Bronchial epithelial cell (primary cell): ENCODE data around the gene SPDYE2B. TPM values are rescaled to one million over a fixed set of nuclear protein-coding genes. Genes with fewer than 3 reads are reported as not detected.
"Not testable (repeated sequence)": the region's sequence is repeated elsewhere in the genome, so short reads cannot be mapped to it uniquely, and the experiment has no call there.

Source experiments
- DNase-seq: peaks from one replicate; pipeline ENCODE4 v3.0.0-alpha.2; 2010; ENCODE audit warnings: low read depth
- FAIRE-seq: peaks from 2 replicates; lab custom pipeline; 2011; peaks lifted over from hg19 to GRCh38; lab: Jason Lieb, UNC
- H3K27me3 ChIP-seq: 2 replicates; pipeline ENCODE4 v1.5.1; 2011; ENCODE audit warnings: low read length; ENCODE audit not compliant: control insufficient read depth, insufficient read depth
- H3K36me3 ChIP-seq: 2 replicates; pipeline ENCODE4 v1.5.1; 2011; ENCODE audit warnings: low read length; ENCODE audit not compliant: control insufficient read depth, insufficient read depth
- H3K4me3 ChIP-seq: 2 replicates; pipeline ENCODE4 v1.5.1; 2011; ENCODE audit warnings: mild to moderate bottlenecking, low read depth, low read length, control low read depth
- total RNA-seq: library from RNA; depleted of rRNA; stranded (reverse); fragments of >200 nt; gene quantifications from 2 replicates; pipeline ENCODE4 v1.2.1, GENCODE V29; 2014

The SPDYE2B gene
- total RNA-seq, 1 donor from 2014 or later = not detected

DNA sequence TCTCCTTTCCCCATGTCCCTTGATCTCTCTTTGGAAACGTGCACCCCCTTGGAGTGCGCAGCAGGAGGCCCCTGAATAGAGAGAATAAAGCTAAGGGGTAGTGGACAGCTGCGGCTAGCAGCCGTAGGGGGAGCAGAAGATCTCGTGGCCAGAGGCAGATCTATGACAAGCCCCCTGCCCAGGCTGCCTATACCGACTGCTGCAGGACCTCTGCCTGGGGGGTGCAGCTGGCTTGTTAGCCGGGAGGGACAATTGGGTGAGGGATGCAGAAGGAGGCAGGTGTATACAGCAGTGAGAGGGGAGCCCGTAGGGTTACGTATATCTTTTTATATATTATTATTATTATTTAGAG lies 21.8 kb downstream of the SPDYE2B start:
- not testable (repeated sequence) for DNase-seq, H3K27me3 ChIP-seq, FAIRE-seq, H3K36me3 ChIP-seq, H3K4me3 ChIP-seq

DNA sequence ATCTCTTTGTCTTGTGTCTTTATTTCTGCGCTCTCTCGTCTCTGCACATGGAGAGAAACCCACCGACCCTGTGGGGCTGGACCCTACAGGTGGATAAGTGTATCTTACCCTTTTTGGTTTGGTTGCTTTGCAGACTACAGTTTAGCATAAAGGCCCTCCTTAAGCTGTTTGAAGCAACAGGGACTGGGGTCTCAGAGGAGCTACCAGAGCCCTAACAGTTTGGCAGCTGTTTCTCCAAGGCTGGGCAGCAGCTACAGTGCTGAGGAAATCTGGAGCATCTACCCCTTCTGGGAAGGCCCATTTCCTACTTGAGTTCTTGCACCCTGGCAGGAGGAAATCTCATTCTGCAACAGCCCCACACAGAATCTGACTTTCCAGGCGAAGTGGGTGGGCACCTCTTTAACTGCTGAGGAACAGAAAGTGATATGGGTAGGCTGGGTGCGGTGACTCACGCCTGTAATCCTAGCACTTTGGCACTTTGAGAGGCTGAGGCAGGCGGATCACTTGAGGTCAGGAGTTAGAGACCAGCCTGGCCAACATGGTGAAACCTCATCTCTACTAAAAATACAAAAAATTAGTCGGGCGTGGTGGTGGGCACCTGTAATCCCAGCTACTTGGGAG lies 23.4 kb downstream of the SPDYE2B start:
- not testable (repeated sequence) for H3K4me3 ChIP-seq, H3K36me3 ChIP-seq, DNase-seq, FAIRE-seq, H3K27me3 ChIP-seq

DNA sequence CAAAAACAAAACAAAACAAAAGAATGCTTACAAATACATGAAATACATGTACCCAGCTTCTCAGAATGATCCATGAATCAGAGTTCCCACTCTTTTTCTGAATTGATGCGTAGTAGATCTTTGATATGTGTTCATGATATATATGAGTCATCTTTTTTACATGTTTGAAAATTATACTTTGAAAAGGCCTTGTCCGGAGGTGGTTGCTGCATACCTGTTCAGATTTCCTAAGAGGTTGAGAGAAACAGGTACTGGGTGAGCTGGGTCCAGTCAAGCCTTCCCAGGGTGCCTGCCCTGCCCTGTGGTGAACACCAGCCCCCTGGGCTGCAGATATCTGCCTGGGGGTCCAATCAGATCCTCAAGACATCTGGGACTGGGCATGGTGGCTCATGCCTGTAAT lies 25.4 kb downstream of the SPDYE2B start:
- not testable (repeated sequence) for H3K27me3 ChIP-seq, DNase-seq, H3K4me3 ChIP-seq, H3K36me3 ChIP-seq, FAIRE-seq

DNA sequence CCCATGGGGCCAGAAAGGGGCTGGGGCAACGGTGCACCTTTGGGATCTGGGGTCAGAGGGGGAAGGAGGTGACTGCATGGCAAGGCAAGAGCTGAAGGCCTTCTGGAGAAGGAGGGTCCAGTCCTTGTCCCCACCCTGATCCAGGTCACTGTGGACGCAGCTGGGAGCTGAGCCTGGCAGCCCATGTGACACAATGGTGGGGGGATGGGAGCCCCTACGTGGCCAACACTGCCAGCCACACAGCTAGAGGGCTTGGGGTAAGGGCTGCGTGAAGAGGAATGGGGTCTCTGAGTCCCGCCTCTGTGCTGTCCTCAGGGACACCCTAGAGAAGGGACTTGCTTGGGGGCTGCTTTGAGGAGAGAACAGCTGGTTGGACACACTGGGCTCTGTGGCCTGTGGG lies 30.7 kb downstream of the SPDYE2B start:
- not testable (repeated sequence) for H3K4me3 ChIP-seq, H3K27me3 ChIP-seq, DNase-seq, H3K36me3 ChIP-seq, FAIRE-seq

DNA sequence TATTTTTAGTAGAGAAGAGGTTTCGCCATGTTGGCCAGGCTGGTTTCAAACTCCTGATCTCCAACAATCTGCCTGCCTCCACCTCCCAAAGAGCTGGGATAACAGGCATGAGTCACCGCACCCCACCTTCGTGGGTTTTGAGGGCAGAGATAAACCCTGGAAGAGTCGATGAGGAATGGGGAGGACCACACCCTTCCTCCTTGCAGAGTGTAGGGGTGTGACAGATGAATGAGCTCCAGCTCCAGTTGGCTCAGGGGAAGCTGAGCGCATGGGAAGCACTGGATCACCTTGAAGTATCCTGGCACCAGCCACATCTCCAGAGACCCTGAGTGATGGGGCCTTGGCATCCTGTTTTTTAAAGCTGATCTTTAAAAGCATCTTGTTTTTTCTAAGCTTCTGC lies 32.4 kb downstream of the SPDYE2B start:
- FAIRE-seq, DNase-seq, H3K36me3 ChIP-seq: not testable (repeated sequence)

DNA sequence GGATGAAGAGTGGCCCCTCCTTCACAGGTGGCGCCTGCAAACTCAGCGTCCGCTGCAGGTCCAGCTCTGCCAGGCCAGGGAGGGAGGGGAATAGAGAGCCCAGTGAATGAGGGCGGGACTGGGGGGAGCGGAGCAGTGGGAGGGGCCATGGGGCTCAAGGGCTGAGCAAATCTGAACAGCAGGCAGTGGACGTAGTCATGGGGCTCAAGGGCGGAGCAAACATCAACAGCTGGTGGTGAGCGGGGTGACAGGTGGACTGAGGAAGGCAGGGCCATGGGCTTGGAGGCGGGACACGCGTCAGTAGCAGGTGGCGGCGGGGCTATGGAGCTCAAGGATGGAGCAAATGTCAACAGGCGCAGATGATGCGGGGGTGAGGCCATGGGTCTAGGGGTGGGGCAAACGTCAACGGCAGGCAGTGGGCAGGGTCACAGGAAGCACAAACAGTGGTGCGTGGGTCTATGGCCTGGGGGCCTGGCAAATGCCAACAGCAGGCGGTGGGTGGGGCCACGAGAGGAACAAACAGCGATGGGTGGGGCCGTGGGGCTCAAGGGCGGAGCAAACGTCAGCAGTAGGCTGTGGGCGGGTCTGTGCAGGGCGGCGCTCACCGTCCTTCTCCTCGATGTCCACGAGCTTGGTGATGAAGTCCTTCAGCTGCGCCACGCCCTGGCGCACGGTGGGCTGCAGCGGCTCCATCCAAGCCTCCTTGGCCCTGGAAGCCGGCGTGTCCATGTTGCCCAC lies 38.3 kb downstream of the SPDYE2B start:
- H3K27me3 ChIP-seq, FAIRE-seq, H3K36me3 ChIP-seq, DNase-seq, H3K4me3 ChIP-seq: not testable (repeated sequence)

More for the DNA sequence above, 32.4 kb downstream of the SPDYE2B start:
- H3K4me3 ChIP-seq, H3K27me3 ChIP-seq: not testable (repeated sequence)

DNA sequence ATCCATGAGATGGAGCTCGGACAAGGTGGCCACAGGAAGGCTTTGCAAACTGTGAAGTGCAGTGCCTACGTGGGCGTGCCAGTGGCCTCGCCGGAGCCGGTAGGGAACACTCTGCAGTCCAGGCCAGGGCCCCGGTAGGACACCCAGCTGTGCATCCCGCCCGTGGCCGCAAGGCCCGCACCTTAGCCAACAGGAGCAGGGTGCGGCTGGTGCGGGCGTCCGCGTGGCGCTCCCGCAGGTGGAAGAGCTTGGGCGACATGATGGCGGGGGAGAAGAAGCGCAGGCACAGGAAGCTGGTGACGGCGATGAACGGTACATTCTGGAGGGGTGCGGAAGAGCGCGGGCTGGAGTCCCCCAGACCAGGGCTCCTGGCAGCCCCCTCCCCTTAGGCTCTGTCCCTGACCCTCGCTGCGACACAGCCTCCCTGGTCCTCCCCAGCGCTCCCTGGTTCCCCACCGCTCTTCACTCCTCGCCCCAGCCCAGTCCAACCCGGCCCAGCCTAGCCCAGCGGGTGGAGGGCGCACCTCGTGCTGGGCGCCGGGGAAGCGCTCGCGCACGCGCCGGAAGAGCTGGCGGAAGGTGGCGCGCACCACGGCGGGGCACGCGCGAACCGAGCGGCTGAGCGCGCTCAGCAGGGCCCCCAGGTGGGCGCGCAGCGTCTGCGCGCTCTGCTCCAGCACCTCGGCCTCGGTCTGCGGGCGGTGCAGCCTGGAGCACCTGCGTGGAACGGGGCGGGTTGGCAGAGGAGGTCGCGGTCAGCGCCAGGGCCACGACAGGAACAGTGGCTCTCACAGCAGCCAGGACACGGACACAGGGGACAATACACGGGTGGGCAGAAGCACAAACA lies 39.5 kb downstream of the SPDYE2B start:
- not testable (repeated sequence) for H3K4me3 ChIP-seq, FAIRE-seq, H3K36me3 ChIP-seq, DNase-seq, H3K27me3 ChIP-seq

DNA sequence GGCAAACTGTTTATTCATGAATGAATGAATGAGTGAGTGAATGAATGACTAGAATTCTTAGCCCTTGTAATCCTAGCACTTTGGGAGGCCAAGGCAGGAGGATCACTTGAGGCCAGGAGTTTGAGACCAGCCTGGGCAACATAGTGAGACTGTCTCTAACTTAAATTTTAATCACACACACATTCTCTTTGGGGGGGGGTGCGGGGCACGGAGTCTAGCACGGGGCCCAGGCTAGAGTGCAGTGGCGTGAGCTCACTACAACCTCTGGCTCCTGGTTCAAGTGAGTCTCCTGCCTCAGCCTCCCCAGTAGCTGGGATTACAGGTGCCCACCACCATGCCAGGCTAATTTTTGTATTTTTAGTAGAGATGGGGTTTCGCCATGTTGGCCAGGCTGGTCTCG lies 40.5 kb downstream of the SPDYE2B start:
- FAIRE-seq, H3K27me3 ChIP-seq, DNase-seq, H3K36me3 ChIP-seq, H3K4me3 ChIP-seq: not testable (repeated sequence)

DNA sequence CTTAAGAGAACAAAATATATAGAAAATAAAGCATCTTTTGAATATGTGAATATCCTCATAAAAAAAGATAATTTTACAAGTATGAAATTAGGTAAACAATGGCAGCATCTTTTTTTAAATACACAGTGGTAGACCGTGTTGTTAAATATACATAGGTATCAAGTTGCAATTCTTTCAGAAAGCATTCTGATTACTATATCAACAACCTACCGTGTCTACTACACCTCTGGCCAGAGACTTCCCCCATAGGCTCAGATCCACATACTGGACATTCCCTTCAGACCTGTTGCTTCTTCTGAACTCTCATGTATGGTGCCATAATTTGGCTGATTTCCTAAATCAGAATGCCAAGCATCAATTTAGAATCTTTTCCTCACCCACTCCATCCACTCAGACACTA lies 43.9 kb downstream of the SPDYE2B start:
- not testable (repeated sequence) for FAIRE-seq, DNase-seq, H3K36me3 ChIP-seq, H3K27me3 ChIP-seq, H3K4me3 ChIP-seq

DNA sequence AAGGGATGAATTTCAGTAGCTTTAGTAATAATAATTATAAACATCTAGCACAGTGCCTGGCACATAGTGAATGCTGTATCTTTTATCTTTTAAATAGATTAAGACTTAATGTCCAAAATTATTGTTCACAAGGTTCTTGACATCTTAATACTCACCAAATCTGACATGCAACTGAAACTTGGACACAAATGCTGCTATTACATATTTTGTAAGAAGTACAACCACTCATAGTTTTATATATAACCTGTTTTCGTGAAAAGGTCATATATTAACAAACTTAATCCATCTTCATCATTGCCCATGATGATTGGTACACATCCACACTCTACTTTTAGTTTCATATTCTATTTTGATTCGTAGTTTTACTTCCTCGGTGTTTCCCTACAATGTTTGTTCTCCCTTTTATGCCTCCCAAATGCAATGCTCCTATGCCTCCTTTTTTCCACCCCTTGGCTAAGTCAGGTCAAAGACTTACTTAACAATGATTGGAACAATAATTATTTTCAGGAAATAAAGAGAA lies 45.0 kb downstream of the SPDYE2B start:
- FAIRE-seq = not testable (repeated sequence)

DNA sequence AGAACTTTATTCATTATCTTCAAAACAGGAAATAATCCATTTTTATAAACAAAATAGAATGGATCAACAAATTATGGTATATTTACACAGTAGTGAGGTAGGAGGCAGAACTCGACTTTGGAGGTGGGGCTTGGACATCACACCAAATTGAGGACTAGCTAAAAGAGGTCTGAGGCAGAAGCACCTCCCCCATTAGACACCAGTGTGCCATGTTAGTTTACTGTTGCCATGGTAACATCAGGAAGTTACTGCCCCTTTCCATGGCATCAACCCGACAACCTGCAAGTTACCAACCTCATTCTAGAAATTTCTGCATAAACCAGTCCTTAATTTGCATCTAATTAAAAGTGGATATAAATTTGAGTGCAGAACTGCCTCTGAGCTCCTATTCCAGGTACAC lies 45.9 kb downstream of the SPDYE2B start:
- H3K4me3 ChIP-seq, DNase-seq, H3K27me3 ChIP-seq, H3K36me3 ChIP-seq, FAIRE-seq: not testable (repeated sequence)

More for the DNA sequence above, 45.0 kb downstream of the SPDYE2B start:
- H3K27me3 ChIP-seq, H3K36me3 ChIP-seq, DNase-seq, H3K4me3 ChIP-seq: not testable (repeated sequence)

DNA sequence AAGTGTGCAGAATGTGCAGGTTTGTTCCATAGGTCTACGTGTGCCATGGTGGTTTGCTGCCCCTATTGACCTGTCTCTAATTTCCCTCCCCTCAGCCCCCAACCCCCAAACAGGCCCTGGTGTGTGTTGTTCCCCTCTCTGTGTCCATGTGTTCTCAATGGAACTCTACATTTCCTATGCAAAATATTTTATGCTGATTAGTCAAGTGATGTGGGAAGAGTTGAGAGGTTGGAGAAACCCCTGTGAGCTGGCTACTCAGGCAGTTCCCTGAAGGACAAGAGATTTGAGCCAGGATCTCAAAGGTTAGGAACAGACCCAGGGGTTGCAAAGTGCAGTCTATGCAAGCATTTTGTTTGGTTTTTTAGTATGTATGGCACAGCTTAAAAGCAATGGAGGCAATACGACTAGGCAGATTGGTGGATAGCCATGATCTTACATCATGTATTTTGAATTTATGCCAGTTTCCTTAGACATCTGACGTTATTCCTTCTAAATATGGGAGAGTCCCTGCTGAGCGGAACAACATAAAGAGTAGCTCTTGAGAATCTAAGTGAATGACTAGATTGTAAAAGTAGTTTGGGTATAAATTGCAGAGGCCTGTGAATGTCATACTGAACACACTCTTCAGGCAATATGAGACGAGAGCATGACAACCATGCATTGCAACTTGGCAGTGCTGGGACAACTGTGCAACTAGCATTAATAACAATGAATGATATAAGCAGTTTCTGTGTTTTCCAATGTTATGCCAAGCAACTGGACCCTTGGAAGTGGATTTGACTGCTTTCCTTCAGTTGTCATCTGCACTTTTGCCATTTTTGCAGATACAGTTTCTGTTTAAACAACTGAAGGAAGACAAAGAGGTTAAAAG lies 47.8 kb downstream of the SPDYE2B start:
- not testable (repeated sequence) for H3K27me3 ChIP-seq, H3K36me3 ChIP-seq, FAIRE-seq, H3K4me3 ChIP-seq, DNase-seq

DNA sequence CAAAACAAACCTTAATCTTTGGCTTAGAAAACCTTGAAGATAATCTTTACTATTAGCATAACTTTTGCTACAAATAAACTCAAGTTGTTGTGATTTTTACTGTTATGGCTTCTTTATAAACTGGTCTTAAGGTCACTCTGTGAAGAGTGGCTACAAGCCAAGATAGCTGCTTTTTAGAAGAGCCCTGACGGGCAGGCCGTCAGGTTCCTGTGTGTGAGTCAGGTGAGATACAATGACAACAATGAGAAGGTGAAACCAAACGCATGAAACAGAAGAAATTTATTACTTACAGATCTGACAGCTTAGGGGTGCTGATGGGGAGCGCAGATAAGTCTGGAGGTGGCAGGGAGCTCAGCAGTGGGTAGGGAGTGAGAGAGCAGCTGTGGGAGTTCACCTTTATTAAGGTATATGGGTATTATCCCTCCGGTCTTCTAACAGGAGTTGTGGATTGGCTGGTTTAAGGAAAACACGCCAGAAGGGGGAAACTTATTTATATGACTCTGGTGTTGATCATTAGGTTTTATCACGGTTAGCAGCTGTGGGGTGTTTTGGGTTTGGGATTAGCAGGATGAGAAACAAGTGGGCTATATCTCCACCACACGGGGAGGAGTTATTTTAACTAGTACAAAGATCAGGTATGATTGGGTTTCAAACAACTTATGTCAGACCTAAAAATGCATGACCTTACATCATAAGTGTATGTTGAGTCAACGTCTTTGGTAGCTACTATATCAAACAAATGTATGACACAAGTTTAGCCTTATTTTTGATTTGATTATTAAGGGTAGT lies 49.0 kb downstream of the SPDYE2B start:
- DNase-seq = peak; percentile 37
- FAIRE-seq, H3K36me3 ChIP-seq, H3K27me3 ChIP-seq, H3K4me3 ChIP-seq: not testable (repeated sequence)
